Astrocyte (in vitro differentiated cells and primary cell): ENCODE data around the gene CTDP1.

Experiments used
- CTCF ChIP-seq: IDR thresholded peaks from 2 replicates; pipeline ENCODE4 v1.5.1; 2011; ENCODE audit warnings: low read depth, mild to moderate bottlenecking, inconsistent platforms, low read length, moderate library complexity; ENCODE audit not compliant: insufficient read depth
- EZH2 ChIP-seq: IDR thresholded peaks from 2 replicates; pipeline ENCODE4 v1.6.1; 2012; ENCODE audit warnings: mild to moderate bottlenecking, low read length, inconsistent platforms; ENCODE audit not compliant: insufficient read depth

- no peak for TF ChIP-seq CTCF
- no peak for TF ChIP-seq EZH2
Measured at GRCh38 chr18:79631761-79632446, 47.7 kb upstream of the CTDP1 start.
